Aorta (tissue), 5 donors: ENCODE results near the gene TOP1. TPM values are rescaled to one million over a fixed set of nuclear protein-coding genes. Genes with fewer than 3 reads are reported as not detected.

ENCODE experiments used
- ATAC-seq: fragments of 200-7000 bp; cut with Tn5 transposase; one replicate; pipeline ENCODE4 v1.9.1; 2022; ENCODE audit warnings: moderate library complexity; ENCODE audit not compliant: low FRiP score
- DNase-seq, 2 donors: peaks; one replicate each; pipeline ENCODE4 v3.0.0-alpha.2; 2020
- H3K27ac ChIP-seq, 2 donors: one replicate each; pipeline ENCODE4 v1.5.1; 2013; ENCODE audit warnings: low read length in 2 of 2, mild to moderate bottlenecking in 2 of 2, moderate library complexity in 2 of 2, control low read depth in 1 of 2, inconsistent platforms in 1 of 2, low read depth in 1 of 2
- H3K27me3 ChIP-seq, 2 donors: one replicate each; pipeline ENCODE4 v1.6.1; 2013; ENCODE audit warnings: control low read depth in 1 of 2, low read length in 1 of 2, mild to moderate bottlenecking in 1 of 2, moderate library complexity in 1 of 2; ENCODE audit not compliant: insufficient read depth in 2 of 2, control insufficient read depth in 1 of 2
- H3K36me3 ChIP-seq, 2 donors: one replicate each; pipeline ENCODE4 v1.6.1; 2013; ENCODE audit warnings: control low read depth in 1 of 2, low read length in 1 of 2, mild to moderate bottlenecking in 1 of 2; ENCODE audit not compliant: insufficient read depth in 2 of 2, control insufficient read depth in 1 of 2
- H3K4me1 ChIP-seq, 2 donors: one replicate each; pipeline ENCODE4 v1.6.1; 2013; ENCODE audit warnings: low read length in 2 of 2, control low read depth in 1 of 2, mild to moderate bottlenecking in 1 of 2, moderate library complexity in 1 of 2; ENCODE audit not compliant: insufficient read depth in 2 of 2, control insufficient read depth in 1 of 2
- H3K4me3 ChIP-seq, 2 donors: one replicate each; pipeline ENCODE4 v1.5.1; 2013; ENCODE audit warnings: low read length in 2 of 2, control low read depth in 1 of 2, mild to moderate bottlenecking in 1 of 2
- H3K9me3 ChIP-seq: one replicate; pipeline ENCODE4 v1.6.1; 2013; ENCODE audit warnings: mild to moderate bottlenecking, low read length; ENCODE audit not compliant: control insufficient read depth
- WGBS, 2 donors: extraction: QIAGEN DNeasy Blood & Tissue Kit; methylation state at CpG; one replicate each; pipeline ENCODE4 v1.1.7; 2013; 5-methylcytosine and 5-hydroxymethylcytosine counted together
- intact Hi-C, 2 donors: fragments of 100-400 bp; cut with DNase I; formaldehyde crosslinking; loops; one replicate each; pipeline versions ENCODE4 v1.14.2 to v1.15.0; 2022
- polyA plus RNA-seq, 2 donors: library from polyadenylated mRNA; stranded (reverse); fragments of 200-250 nt; gene quantifications; one replicate each; pipeline ENCODE4 v1.2.3, GENCODE V29; 2013
- total RNA-seq, 2 donors: library from RNA; stranded (reverse); fragmentation: NEBNext Ultra II Directional; extraction: Animal tissue kit (Norgen Biotek cat#: 25700); gene quantifications; one replicate each; pipeline ENCODE4 v1.2.1, GENCODE V29; 2021
- donor health status: healthy with polysubstance abuse.
- donor health status: Bipolar disorder and iron deficiency.
- donor health status: DM: no; HTN: no; CAD: no.
- donor health status: DM: no; HTN: no; CAD: no.
- donor health status: DM: yes; HTN: yes; CAD: no.

Gene TOP1
- total and polyA plus RNA-seq, 4 donors, result 15.6 to 32.4 (median 24.1) TPM

DNA sequence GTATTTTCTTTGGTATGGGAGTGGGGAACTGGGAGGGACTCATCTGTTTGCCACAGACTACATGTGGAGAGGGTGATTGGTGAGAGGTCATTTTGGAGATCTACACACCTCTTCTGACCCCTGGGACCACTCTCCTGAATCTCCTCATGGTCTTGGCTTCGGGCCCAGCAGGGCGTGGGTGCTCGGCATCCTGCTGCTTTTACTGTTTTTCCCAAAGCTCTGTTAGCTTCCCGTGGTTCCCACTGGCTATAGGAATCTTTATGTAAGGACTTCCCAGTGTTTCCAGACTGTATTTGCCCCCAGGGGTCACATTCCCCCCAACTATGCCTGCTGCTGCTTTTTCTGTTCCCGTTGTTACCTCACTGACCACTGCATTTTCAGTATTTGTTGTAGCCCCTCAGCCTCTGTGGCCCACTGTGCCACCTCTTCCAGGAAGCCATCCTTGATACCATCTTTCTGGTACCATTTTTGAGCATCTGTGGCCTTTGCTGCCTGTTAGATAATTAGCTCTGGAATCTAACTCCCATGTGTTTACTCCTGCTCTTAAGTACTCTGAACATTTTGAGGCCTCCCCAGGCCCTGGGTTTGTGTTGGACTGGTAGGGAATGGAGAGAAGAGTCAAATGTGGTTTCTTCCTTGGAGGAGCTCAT is 123.6 kb downstream of the TOP1 start:
- Histone ChIP-seq H3K36me3 (no peaks in the 10 kb centered on the region), H3K4me1 (peaks cover 4% of the 10 kb centered on the region in 2 donors), H3K27me3 (no peaks in the 10 kb centered on the region), H3K4me3 (no peak overlapping the region), H3K27ac (no peak overlapping the region), H3K9me3 (no peaks in the 10 kb centered on the region)
- 33 to 44% methylated on average over 5 of the region's 5 CpGs for WGBS, 2 donors
- ATAC-seq (no peak), DNase-seq (no peak)
- intact Hi-C loops, result no loop called here

GRCh38 chr20:41154436-41155176 is 126.0 kb downstream of the TOP1 start:
- H3K4me1 ChIP-seq, result peaks cover 2 to 4% of the 10 kb centered on the region in 2 donors
- 57 to 61% methylated on average over 7 to 8 of the region's 8 CpGs for WGBS, 2 donors
- no peaks in the 10 kb centered on the region for H3K9me3 ChIP-seq
- no peaks in the 10 kb centered on the region for H3K36me3 ChIP-seq
- H3K4me3 ChIP-seq, result no peak overlapping the region
- no peaks in the 10 kb centered on the region for H3K27me3 ChIP-seq
- no peak for ATAC-seq
- DNase-seq, result no peak
- no peak overlapping the region for H3K27ac ChIP-seq
- intact Hi-C loops, result no loop called here

GRCh38 chr20:41155261-41155660 is 126.6 kb downstream of the TOP1 start:
- ATAC-seq (no peak), DNase-seq (no peak)
- intact Hi-C loops, result no loop called here
- H3K27me3 ChIP-seq, result no peaks in the 10 kb centered on the region
- 56 to 58% methylated on average over 7 of the region's 7 CpGs for WGBS, 2 donors
- H3K9me3 ChIP-seq, result no peaks in the 10 kb centered on the region
- no peak overlapping the region for H3K4me3 ChIP-seq
- H3K36me3 ChIP-seq, result no peaks in the 10 kb centered on the region
- H3K4me1 ChIP-seq, result peaks cover 2 to 4% of the 10 kb centered on the region in 2 donors
- no peak overlapping the region for H3K27ac ChIP-seq

DNA sequence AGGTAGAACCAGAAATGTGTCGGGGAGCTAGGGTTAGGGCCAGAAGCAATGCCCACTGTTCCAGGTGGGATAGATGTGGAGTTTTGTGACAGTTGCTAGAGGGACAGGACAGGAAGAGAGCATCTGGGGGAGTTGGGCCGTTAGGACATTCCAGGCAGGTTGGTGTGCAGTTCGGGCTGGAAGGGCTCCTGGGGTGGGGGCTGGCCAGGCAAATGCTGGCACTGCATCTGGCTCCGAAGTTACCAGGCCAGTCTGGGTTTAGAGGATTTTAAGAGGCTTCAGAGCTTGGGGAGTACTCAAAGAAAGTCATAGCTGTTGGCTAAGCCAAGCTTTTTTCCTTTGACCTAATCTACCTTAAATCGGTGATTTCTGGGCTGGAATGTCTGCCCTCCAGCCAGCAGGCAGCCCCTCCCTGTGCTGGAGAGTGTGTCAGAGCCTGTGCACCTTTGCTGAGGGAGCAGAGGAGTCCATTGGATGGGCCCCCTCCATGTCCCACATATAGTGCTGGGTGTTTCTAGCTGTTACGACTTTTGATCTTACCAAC is 129.5 kb downstream of the TOP1 start:
- DNase-seq, result no peak
- H3K9me3 ChIP-seq, result no peaks in the 10 kb centered on the region
- H3K36me3 ChIP-seq, result no peaks in the 10 kb centered on the region
- ATAC-seq, result no peak
- H3K4me1 ChIP-seq, result peaks cover 0 to 4% of the 10 kb centered on the region in 2 donors
- no peak overlapping the region for H3K27ac ChIP-seq
- 62 to 65% methylated on average over 6 of the region's 6 CpGs for WGBS, 2 donors
- H3K4me3 ChIP-seq, result no peak overlapping the region
- intact Hi-C loops, result no loop called here
- H3K27me3 ChIP-seq, result no peaks in the 10 kb centered on the region

DNA sequence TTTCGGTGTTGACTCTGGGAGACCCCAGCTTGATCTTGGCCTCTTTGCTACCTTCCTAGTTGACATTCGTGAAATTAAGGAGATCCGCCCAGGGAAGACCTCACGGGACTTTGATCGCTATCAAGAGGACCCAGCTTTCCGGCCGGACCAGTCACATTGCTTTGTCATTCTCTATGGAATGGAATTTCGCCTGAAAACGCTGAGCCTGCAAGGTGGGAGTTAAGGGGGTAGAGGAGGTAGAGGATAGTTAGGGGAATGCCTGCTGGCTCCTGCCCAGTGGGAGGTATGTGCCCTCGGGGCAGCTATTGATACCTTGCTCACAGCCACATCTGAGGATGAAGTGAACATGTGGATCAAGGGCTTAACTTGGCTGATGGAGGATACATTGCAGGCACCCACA is 130.9 kb downstream of the TOP1 start:
- H3K4me3 ChIP-seq, result no peak overlapping the region
- WGBS, 2 donors, result 84 to 87% methylated on average over 10 of the region's 10 CpGs

DNA sequence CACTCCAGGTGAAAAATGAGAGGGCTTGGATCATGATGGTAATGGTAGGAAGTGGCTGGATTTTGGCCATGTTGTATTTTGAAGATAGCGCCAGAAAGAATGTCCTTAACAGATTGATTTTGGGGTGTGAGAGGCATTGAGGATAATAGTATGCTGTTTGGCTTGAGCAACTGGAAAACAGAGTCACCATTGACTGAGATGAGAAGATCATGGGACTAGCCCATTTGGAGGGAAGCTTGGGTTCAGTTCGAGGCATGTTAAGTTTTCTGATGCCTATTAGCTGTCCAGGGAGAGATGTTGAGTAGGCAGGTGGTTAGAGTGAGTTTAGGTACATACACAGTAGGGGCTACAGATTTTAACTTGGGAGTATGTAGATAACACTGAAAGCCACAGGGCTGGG is 132.1 kb downstream of the TOP1 start:
- H3K4me3 ChIP-seq, result no peak overlapping the region
- no peaks in the 10 kb centered on the region for H3K27me3 ChIP-seq
- intact Hi-C loops, result no loop called here
- H3K27ac ChIP-seq, result no peak overlapping the region
- 87 to 90% methylated on average over 2 of the region's 2 CpGs for WGBS, 2 donors
- no peaks in the 10 kb centered on the region for H3K4me1 ChIP-seq
- ATAC-seq (no peak), DNase-seq (no peak)
- H3K9me3 ChIP-seq, result no peaks in the 10 kb centered on the region
- peaks cover 0 to 11% of the 10 kb centered on the region in 2 donors for H3K36me3 ChIP-seq

More for the DNA sequence above, 130.9 kb downstream of the TOP1 start:
- Histone ChIP-seq H3K27ac (no peak overlapping the region), H3K9me3 (no peaks in the 10 kb centered on the region), H3K4me1 (peaks cover 0 to under 1% of the 10 kb centered on the region in 2 donors), H3K36me3 (peaks cover 0 to 4% of the 10 kb centered on the region in 2 donors), H3K27me3 (no peaks in the 10 kb centered on the region)
- intact Hi-C loops, result no loop called here
- ATAC-seq (no peak), DNase-seq (no peak)

- Histone ChIP-seq H3K27ac (no peak overlapping the region), H3K9me3 (no peaks in the 10 kb centered on the region), H3K27me3 (no peaks in the 10 kb centered on the region), H3K4me3 (no peak overlapping the region), H3K36me3 (peaks cover 0 to 16% of the 10 kb centered on the region in 2 donors), H3K4me1 (no peaks in the 10 kb centered on the region)
- 5 to 9% methylated on average over 1 of the region's 1 CpG for WGBS, 2 donors
- DNase-seq (peak in 1 of 2 donors; percentile 29), ATAC-seq (no peak)
- intact Hi-C loops, result no loop called here
Observed at GRCh38 chr20:41161886-41162285, 133.3 kb downstream of the TOP1 start.

GRCh38 chr20:41162396-41162795 is 133.8 kb downstream of the TOP1 start:
- DNase-seq (no peak), ATAC-seq (no peak)
- Histone ChIP-seq H3K27me3 (no peaks in the 10 kb centered on the region), H3K4me3 (no peak overlapping the region), H3K4me1 (no peaks in the 10 kb centered on the region), H3K27ac (no peak overlapping the region), H3K9me3 (no peaks in the 10 kb centered on the region), H3K36me3 (peaks cover 0 to 16% of the 10 kb centered on the region in 2 donors)
- 95 to 96% methylated on average over 11 of the region's 11 CpGs for WGBS, 2 donors
- intact Hi-C loops, result no loop called here
